Calu3 (cell line): ENCODE measurements around the gene TMA7B. TPM values are rescaled to one million over a fixed set of nuclear protein-coding genes. Genes with fewer than 3 reads are reported as not detected.

Experiments used
- BruUV-seq: library from RNA; stranded (reverse); fragments of 400-500 nt; replicated peaks from 2 replicates; lab custom pipeline; 2021; lab: Mats Ljungman, UMichigan
- CTCF ChIA-PET: fragments of 300-600 bp; sonication (Branson Sonifier 250); formaldehyde crosslinking; loops from one replicate; lab custom pipeline; 2022; ENCODE audit warnings: antibody characterized with exemption; lab: Charles Lee
- DNase-seq: peaks from one replicate; pipeline ENCODE4 v3.0.0; 2022
- H3K27ac Mint-ChIP-seq: one replicate; pipeline ENCODE4 v1.8.0; 2022; ENCODE audit warnings: mixed read lengths; ENCODE audit not compliant: unreplicated experiment
- H3K27me3 Mint-ChIP-seq: one replicate; pipeline ENCODE4 v1.8.0; 2022; ENCODE audit warnings: mixed read lengths; ENCODE audit not compliant: unreplicated experiment
- H3K36me3 Mint-ChIP-seq: one replicate; pipeline ENCODE4 v1.8.0; 2022; ENCODE audit warnings: mild to moderate bottlenecking, moderate library complexity, mixed read lengths; ENCODE audit not compliant: insufficient read depth, unreplicated experiment
- H3K4me1 Mint-ChIP-seq: one replicate; pipeline ENCODE4 v1.8.0; 2022; ENCODE audit warnings: mild to moderate bottlenecking, low read depth, mixed read lengths; ENCODE audit not compliant: unreplicated experiment
- H3K4me3 Mint-ChIP-seq: one replicate; pipeline ENCODE4 v1.8.0; 2022; ENCODE audit warnings: mild to moderate bottlenecking, low read depth, moderate library complexity, mixed read lengths; ENCODE audit not compliant: unreplicated experiment
- H3K9me3 Mint-ChIP-seq: one replicate; pipeline ENCODE4 v1.8.0; 2022; ENCODE audit warnings: low read depth, mixed read lengths; ENCODE audit not compliant: unreplicated experiment
- intact Hi-C: fragments of 100-400 bp; cut with micrococcal nuclease; formaldehyde crosslinking; loops from one replicate; pipeline ENCODE4 v1.10.0; 2022; ENCODE audit not compliant: unreplicated experiment
- total RNA-seq: library from RNA; stranded (reverse); gene quantifications from 2 replicates; pipeline ENCODE4 v1.2.3, GENCODE V29; 2022
- TF ChIP-seq, protein P1 (sequence below): fragments of 200-600 bp; IDR thresholded peaks from one replicate; pipeline ENCODE4 v1.8.0; 2022; ENCODE audit warnings: antibody characterized with exemption; ENCODE audit not compliant: unreplicated experiment

TMA7B gene
- total RNA-seq, 1 experiment from 2014 or later: not detected

- Mint-ChIP-seq H3K4me3 (no peak overlapping the region), H3K27ac (no peak overlapping the region), H3K36me3 (peaks cover 5% of the 10 kb centered on the region), H3K9me3 (no peaks in the 10 kb centered on the region), H3K27me3 (peaks cover 44% of the 10 kb centered on the region), H3K4me1 (peaks cover 12% of the 10 kb centered on the region)
- intact Hi-C loops: no loop called here
- no peak for DNase-seq
- BruUV-seq: no TSS peak
- CTCF ChIA-PET: interaction anchor here (1.5 kb wide), 1 partner anchor 12 kb away, joined by 3 read pairs; no protein-coding TSS in a partner anchor
- TF ChIP-seq, protein P1, sequence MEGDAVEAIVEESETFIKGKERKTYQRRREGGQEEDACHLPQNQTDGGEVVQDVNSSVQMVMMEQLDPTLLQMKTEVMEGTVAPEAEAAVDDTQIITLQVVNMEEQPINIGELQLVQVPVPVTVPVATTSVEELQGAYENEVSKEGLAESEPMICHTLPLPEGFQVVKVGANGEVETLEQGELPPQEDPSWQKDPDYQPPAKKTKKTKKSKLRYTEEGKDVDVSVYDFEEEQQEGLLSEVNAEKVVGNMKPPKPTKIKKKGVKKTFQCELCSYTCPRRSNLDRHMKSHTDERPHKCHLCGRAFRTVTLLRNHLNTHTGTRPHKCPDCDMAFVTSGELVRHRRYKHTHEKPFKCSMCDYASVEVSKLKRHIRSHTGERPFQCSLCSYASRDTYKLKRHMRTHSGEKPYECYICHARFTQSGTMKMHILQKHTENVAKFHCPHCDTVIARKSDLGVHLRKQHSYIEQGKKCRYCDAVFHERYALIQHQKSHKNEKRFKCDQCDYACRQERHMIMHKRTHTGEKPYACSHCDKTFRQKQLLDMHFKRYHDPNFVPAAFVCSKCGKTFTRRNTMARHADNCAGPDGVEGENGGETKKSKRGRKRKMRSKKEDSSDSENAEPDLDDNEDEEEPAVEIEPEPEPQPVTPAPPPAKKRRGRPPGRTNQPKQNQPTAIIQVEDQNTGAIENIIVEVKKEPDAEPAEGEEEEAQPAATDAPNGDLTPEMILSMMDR: no peak
Observed at GRCh38 chr22:39958949-39959639, 1.1 kb upstream of the TMA7B start.

- no TSS peak for BruUV-seq
- no peak overlapping the region for H3K4me3 Mint-ChIP-seq
- CTCF ChIA-PET: interaction anchor here (0.7 kb wide), 1 partner anchor 10 kb away, joined by 3 read pairs; no protein-coding TSS in a partner anchor
- H3K27ac Mint-ChIP-seq: no peak overlapping the region
- H3K36me3 Mint-ChIP-seq: peaks cover 5% of the 10 kb centered on the region
- H3K27me3 Mint-ChIP-seq: peaks cover 55% of the 10 kb centered on the region
- no peak for DNase-seq
- H3K9me3 Mint-ChIP-seq: no peaks in the 10 kb centered on the region
- H3K4me1 Mint-ChIP-seq: peaks cover 12% of the 10 kb centered on the region
- intact Hi-C loops: no loop called here
- TF ChIP-seq, protein P1: no peak
Observed at GRCh38 chr22:39960791-39961746, 872 bp downstream of the TMA7B start.

GRCh38 chr22:39962071-39962470 lies 1.9 kb downstream of the TMA7B start:
- Mint-ChIP-seq H3K27me3 (peaks cover 62% of the 10 kb centered on the region), H3K4me1 (peaks cover 19% of the 10 kb centered on the region), H3K4me3 (no peak overlapping the region), H3K36me3 (peaks cover 5% of the 10 kb centered on the region), H3K9me3 (no peaks in the 10 kb centered on the region), H3K27ac (no peak overlapping the region)
- intact Hi-C loops: no loop called here
- no peak for DNase-seq
- TF ChIP-seq, protein P1: no peak
- BruUV-seq: no TSS peak
- CTCF ChIA-PET: no interaction called here

- Mint-ChIP-seq H3K4me3 (no peak overlapping the region), H3K27ac (no peak overlapping the region), H3K27me3 (peaks cover 59% of the 10 kb centered on the region), H3K9me3 (no peaks in the 10 kb centered on the region), H3K36me3 (no peaks in the 10 kb centered on the region), H3K4me1 (peaks cover 13% of the 10 kb centered on the region)
- TF ChIP-seq, protein P1: no peak
- BruUV-seq: no TSS peak
- intact Hi-C loops: no loop called here
- CTCF ChIA-PET: no interaction called here
- no peak for DNase-seq
Observed at GRCh38 chr22:39965748-39966147, 5.6 kb downstream of the TMA7B start.
